Thymus (tissue), 11 donors: ENCODE results near the gene SHOC1. TPM values are rescaled to one million over a fixed set of nuclear protein-coding genes. Genes with fewer than 3 reads are reported as not detected.

Experiments
- DNase-seq, 9 donors: peaks; one replicate each; pipeline ENCODE4 v3.0.0-alpha.2; 2013; ENCODE audit warnings: low spot score in 9 of 9, low read depth in 6 of 9, missing footprints in 1 of 9
- H3K27ac ChIP-seq, 2 donors: one replicate each; pipeline ENCODE4 v1.5.1; 2013; ENCODE audit warnings: control low read depth in 1 of 2, low read depth in 1 of 2, low read length in 1 of 2, mild to moderate bottlenecking in 1 of 2, moderate library complexity in 1 of 2
- H3K27me3 ChIP-seq, 2 donors: one replicate each; pipeline ENCODE4 v1.5.1; 2013; ENCODE audit warnings: low read length in 1 of 2; ENCODE audit not compliant: control insufficient read depth in 2 of 2, insufficient read depth in 1 of 2
- H3K36me3 ChIP-seq, 2 donors: one replicate each; pipeline ENCODE4 v1.5.1; 2013; ENCODE audit warnings: low read length in 1 of 2, mild to moderate bottlenecking in 1 of 2, moderate library complexity in 1 of 2; ENCODE audit not compliant: control insufficient read depth in 2 of 2, insufficient read depth in 2 of 2
- H3K4me1 ChIP-seq, 2 donors: one replicate each; pipeline ENCODE4 v1.5.1; 2013; ENCODE audit warnings: low read length in 2 of 2; ENCODE audit not compliant: control insufficient read depth in 2 of 2, insufficient read depth in 2 of 2
- H3K4me3 ChIP-seq, 2 donors: one replicate each; pipeline ENCODE4 v1.5.1; 2013; ENCODE audit warnings: low read length in 2 of 2, control low read depth in 1 of 2, mild to moderate bottlenecking in 1 of 2
- H3K9me3 ChIP-seq, 2 donors: one replicate each; pipeline ENCODE4 v1.5.1; 2013; ENCODE audit warnings: low read length in 1 of 2, mild to moderate bottlenecking in 1 of 2; ENCODE audit not compliant: control insufficient read depth in 2 of 2, insufficient read depth in 1 of 2
- WGBS: extraction: QIAGEN DNeasy Blood & Tissue Kit; methylation state at CpG from one replicate; pipeline ENCODE4 v1.1.7; 2013; 5-methylcytosine and 5-hydroxymethylcytosine counted together
- polyA plus RNA-seq: library from polyadenylated mRNA; stranded (reverse); fragments of 200-250 nt; gene quantifications from one replicate; pipeline ENCODE4 v1.2.3, GENCODE V29; 2013
- total RNA-seq: library from RNA; stranded (reverse); fragments of 120-200 nt; gene quantifications from one replicate; pipeline ENCODE4 v1.2.4, GENCODE V29; 2013
- donor health status: healthy.

Gene SHOC1
- total and polyA plus RNA-seq, 2 donors, result under 0.01 to 0.14 TPM

- H3K4me1 ChIP-seq, result no peaks in the 10 kb centered on the region
- H3K4me3 ChIP-seq, result no peak overlapping the region
- no peak for DNase-seq
- no peaks in the 10 kb centered on the region for H3K9me3 ChIP-seq
- no peak overlapping the region for H3K27ac ChIP-seq
- H3K27me3 ChIP-seq, result no peaks in the 10 kb centered on the region
- WGBS, result 97% methylated on average over 2 of the region's 2 CpGs
- no peaks in the 10 kb centered on the region for H3K36me3 ChIP-seq
These were observed 37.7 kb upstream of the SHOC1 start for GRCh38 chr9:111832449-111832848.

GRCh38 chr9:111831371-111832108 lies 36.8 kb upstream of the SHOC1 start:
- Histone ChIP-seq H3K27ac (no peak overlapping the region), H3K4me3 (no peak overlapping the region), H3K4me1 (no peaks in the 10 kb centered on the region), H3K9me3 (no peaks in the 10 kb centered on the region), H3K27me3 (no peaks in the 10 kb centered on the region), H3K36me3 (no peaks in the 10 kb centered on the region)
- WGBS, result 93% methylated on average over 5 of the region's 5 CpGs
- no peak for DNase-seq

- DNase-seq, result no peak
- H3K4me3 ChIP-seq, result no peak overlapping the region
- H3K27me3 ChIP-seq, result no peaks in the 10 kb centered on the region
- 76% methylated on average over 4 of the region's 4 CpGs for WGBS
- no peaks in the 10 kb centered on the region for H3K36me3 ChIP-seq
- H3K9me3 ChIP-seq, result no peaks in the 10 kb centered on the region
- H3K27ac ChIP-seq, result no peak overlapping the region
- H3K4me1 ChIP-seq, result no peaks in the 10 kb centered on the region
These were observed 33.5 kb upstream of the SHOC1 start for GRCh38 chr9:111828193-111828592.

GRCh38 chr9:111825468-111826145 lies 30.9 kb upstream of the SHOC1 start:
- no peak for DNase-seq
- Histone ChIP-seq H3K4me3 (no peak overlapping the region), H3K36me3 (no peaks in the 10 kb centered on the region)

GRCh38 chr9:111821006-111821528 lies 26.3 kb upstream of the SHOC1 start:
- DNase-seq, result no peak
- H3K27ac ChIP-seq, result no peak overlapping the region
- H3K9me3 ChIP-seq, result no peaks in the 10 kb centered on the region
- no peaks in the 10 kb centered on the region for H3K4me1 ChIP-seq
- H3K36me3 ChIP-seq, result no peaks in the 10 kb centered on the region
- no peak overlapping the region for H3K4me3 ChIP-seq
- WGBS, result 95% methylated on average over 5 of the region's 5 CpGs
- no peaks in the 10 kb centered on the region for H3K27me3 ChIP-seq

More at GRCh38 chr9:111825468-111826145, 30.9 kb upstream of the SHOC1 start:
- Histone ChIP-seq H3K9me3 (no peaks in the 10 kb centered on the region), H3K4me1 (no peaks in the 10 kb centered on the region), H3K27me3 (no peaks in the 10 kb centered on the region), H3K27ac (no peak overlapping the region)
- WGBS, result 93% methylated on average over 3 of the region's 3 CpGs

GRCh38 chr9:111819360-111819759 lies 24.6 kb upstream of the SHOC1 start:
- no peak for DNase-seq
- no peak overlapping the region for H3K4me3 ChIP-seq
- H3K27ac ChIP-seq, result no peak overlapping the region
- 100% methylated on average over 1 of the region's 1 CpG for WGBS
- H3K27me3 ChIP-seq, result no peaks in the 10 kb centered on the region
- no peaks in the 10 kb centered on the region for H3K9me3 ChIP-seq
- no peaks in the 10 kb centered on the region for H3K4me1 ChIP-seq
- H3K36me3 ChIP-seq, result no peaks in the 10 kb centered on the region

- H3K27ac ChIP-seq, result no peak overlapping the region
- WGBS, result 96% methylated on average over 7 of the region's 7 CpGs
- no peaks in the 10 kb centered on the region for H3K27me3 ChIP-seq
- H3K36me3 ChIP-seq, result no peaks in the 10 kb centered on the region
- H3K4me3 ChIP-seq, result no peak overlapping the region
- no peaks in the 10 kb centered on the region for H3K4me1 ChIP-seq
- no peak for DNase-seq
- H3K9me3 ChIP-seq, result no peaks in the 10 kb centered on the region
These were observed 20.7 kb upstream of the SHOC1 start for GRCh38 chr9:111815285-111816070.

GRCh38 chr9:111812337-111812736 lies 17.6 kb upstream of the SHOC1 start:
- no peaks in the 10 kb centered on the region for H3K4me1 ChIP-seq
- H3K27me3 ChIP-seq, result no peaks in the 10 kb centered on the region
- no peak overlapping the region for H3K27ac ChIP-seq
- no peak for DNase-seq
- H3K4me3 ChIP-seq, result no peak overlapping the region
- no peaks in the 10 kb centered on the region for H3K36me3 ChIP-seq
- H3K9me3 ChIP-seq, result no peaks in the 10 kb centered on the region
- 97% methylated on average over 3 of the region's 3 CpGs for WGBS

- H3K27me3 ChIP-seq, result no peaks in the 10 kb centered on the region
- H3K27ac ChIP-seq, result no peak overlapping the region
- no peaks in the 10 kb centered on the region for H3K4me1 ChIP-seq
- 98% methylated on average over 4 of the region's 4 CpGs for WGBS
- no peak overlapping the region for H3K4me3 ChIP-seq
- H3K36me3 ChIP-seq, result no peaks in the 10 kb centered on the region
- no peak for DNase-seq
- no peaks in the 10 kb centered on the region for H3K9me3 ChIP-seq
These were observed 16.2 kb upstream of the SHOC1 start for GRCh38 chr9:111810908-111811307.
